Epithelial cell of esophagus (primary cell): ENCODE measurements around the gene TRIM47.
"Not testable (repeated sequence)": the region's sequence is repeated elsewhere in the genome, so short reads cannot be mapped to it uniquely, and the experiment has no call there.

Experiments
- DNase-seq: peaks from one replicate; pipeline ENCODE4 v3.0.0; 2010; ENCODE audit warnings: low read depth
- H3K4me3 ChIP-seq: 2 replicates; pipeline ENCODE4 v1.5.1; 2011; ENCODE audit warnings: mild to moderate bottlenecking, low read length, control low read depth
- CTCF ChIP-seq: IDR thresholded peaks from 2 replicates; pipeline ENCODE4 v1.5.1; 2011; ENCODE audit warnings: low read depth, mild to moderate bottlenecking, low read length, control low read depth, inconsistent platforms; ENCODE audit not compliant: insufficient read depth; ENCODE audit errors: missing control alignments

Gene TRIM47

GRCh38 chr17:75853433-75853832, 24.9 kb downstream of the TRIM47 start:
- H3K4me3 ChIP-seq, result no peak overlapping the region
- DNase-seq, result peak; percentile 69
- TF ChIP-seq CTCF, result no peak

DNA sequence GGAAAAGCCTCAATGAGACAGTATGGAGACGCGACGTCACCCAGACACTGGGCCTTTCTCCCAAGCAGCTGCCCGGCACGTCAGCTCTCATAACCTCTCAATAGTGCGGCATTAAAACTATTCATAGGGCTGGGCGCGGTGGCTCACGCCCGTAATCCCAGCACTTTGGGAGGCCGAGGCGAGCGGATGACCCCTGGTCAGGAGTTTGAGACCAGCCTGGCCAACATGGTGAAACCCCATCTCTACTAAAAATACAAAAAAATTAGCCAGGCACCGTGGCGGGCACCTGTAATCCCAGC, 26.7 kb downstream of the TRIM47 start:
- H3K4me3 ChIP-seq, DNase-seq: not testable (repeated sequence)

DNA sequence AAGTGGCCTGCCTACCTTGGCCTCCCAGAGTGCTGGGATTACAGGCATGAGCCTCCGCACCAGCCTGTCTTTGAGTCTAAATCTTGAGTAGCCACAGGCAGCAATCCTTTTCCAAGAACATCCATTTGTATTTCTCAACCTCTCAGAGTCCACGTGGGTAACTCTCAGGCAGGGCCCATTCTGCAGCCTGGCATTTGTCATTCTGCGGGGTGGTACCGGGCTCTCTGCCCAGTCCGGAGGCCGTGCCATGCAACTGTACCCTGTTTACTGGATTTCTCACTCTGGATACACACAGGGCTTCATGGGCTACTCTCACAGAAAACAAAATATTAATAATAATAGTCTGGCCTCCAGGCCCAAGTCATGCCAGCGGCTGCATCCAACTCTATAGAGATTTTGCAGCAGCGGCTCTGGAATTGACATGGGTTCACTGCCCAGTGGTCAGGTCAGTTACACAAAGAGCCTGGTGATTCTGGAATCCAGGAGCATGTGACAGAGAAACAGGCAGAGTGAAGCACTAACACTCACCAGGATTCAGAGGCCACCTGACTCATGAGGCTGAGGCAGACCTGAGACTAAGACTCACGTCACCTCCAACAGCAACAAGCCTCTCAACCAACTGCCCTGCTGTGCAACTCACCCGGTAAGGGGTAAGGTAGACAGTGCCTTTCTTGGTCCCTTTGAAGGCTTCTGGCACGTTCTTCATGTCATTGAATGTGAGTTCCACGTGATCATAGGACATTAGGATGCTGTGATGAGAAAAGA, 27.3 kb downstream of the TRIM47 start:
- no peak overlapping the region for H3K4me3 ChIP-seq
- DNase-seq, result peak; percentile 19
- no peak for TF ChIP-seq CTCF

GRCh38 chr17:75849724-75850123, 28.7 kb downstream of the TRIM47 start:
- DNase-seq, result no peak
- H3K4me3 ChIP-seq, result no peak overlapping the region
- TF ChIP-seq CTCF, result no peak

- no peak overlapping the region for H3K4me3 ChIP-seq
- no peak for DNase-seq
- no peak for TF ChIP-seq CTCF
Observed at GRCh38 chr17:75849279-75849646, 29.1 kb downstream of the TRIM47 start.

- peak; percentile 88 for TF ChIP-seq CTCF
- DNase-seq, result peak; percentile 83
- no peak overlapping the region for H3K4me3 ChIP-seq
Observed at GRCh38 chr17:75848523-75849278, 29.7 kb downstream of the TRIM47 start.

GRCh38 chr17:75847614-75848522, 30.5 kb downstream of the TRIM47 start:
- TF ChIP-seq CTCF, result no peak
- DNase-seq, result no peak
- no peak overlapping the region for H3K4me3 ChIP-seq
